ENCODE measurements around the gene GDF11.
A peak's percentile ranks its signal among the peaks of the same experiment; 100 is the strongest.

Gene GDF11

DNA sequence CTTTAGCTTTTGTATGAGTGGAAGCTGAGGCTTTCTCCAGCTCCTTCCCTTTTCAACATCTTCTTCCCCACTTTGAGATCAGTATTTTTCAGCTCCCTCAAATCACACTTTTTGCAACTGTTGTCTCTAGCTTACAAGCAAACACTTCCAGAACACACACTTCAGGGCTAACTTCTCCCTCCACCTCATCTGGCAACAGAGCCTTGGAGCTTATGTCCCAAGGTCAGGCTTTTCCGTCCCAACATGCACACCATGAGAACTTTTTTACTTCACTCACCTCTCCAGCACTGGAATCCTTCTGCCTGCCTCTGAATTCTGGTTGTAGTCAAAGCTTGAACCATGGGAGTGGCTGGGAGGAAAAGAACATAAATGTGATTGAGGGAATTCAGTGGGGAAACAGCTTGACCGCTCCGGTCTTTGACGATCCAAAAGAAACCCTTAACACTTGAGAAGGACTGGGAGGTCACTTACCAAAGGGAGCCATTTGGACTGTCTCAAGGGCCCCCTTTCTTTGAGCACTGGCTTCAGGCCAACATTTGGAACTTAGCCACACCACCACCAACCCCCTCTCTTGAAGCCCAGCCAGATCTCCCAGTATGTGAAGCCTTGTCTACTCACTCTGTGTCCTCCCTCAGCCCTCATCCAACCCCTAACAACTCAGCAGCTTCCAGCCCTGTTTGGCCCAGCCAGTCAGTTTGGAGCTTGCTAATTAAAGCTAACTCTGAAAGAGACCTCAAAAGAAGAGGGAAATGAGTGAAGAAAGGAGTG is 31.0 kb upstream of the GDF11 start:
- Mint-ChIP-seq H3K4me3 (no peak overlapping the region), H3K27ac (ENCODE audit: low read depth) (no peak overlapping the region), H3K27me3 (peaks cover 28% of the 10 kb centered on the region), H3K9me3 (no peaks in the 10 kb centered on the region), H3K4me1 (peaks cover 33% of the 10 kb centered on the region), H3K36me3 (ENCODE audit: insufficient read depth) (peaks cover 20% of the 10 kb centered on the region)
- DNase-seq (ENCODE audit: low spot score in 2 of 2) (no peak), ATAC-seq (replicated peaks; ENCODE audit: extremely low read depth, poor library complexity, severe bottlenecking) (no peak)

DNA sequence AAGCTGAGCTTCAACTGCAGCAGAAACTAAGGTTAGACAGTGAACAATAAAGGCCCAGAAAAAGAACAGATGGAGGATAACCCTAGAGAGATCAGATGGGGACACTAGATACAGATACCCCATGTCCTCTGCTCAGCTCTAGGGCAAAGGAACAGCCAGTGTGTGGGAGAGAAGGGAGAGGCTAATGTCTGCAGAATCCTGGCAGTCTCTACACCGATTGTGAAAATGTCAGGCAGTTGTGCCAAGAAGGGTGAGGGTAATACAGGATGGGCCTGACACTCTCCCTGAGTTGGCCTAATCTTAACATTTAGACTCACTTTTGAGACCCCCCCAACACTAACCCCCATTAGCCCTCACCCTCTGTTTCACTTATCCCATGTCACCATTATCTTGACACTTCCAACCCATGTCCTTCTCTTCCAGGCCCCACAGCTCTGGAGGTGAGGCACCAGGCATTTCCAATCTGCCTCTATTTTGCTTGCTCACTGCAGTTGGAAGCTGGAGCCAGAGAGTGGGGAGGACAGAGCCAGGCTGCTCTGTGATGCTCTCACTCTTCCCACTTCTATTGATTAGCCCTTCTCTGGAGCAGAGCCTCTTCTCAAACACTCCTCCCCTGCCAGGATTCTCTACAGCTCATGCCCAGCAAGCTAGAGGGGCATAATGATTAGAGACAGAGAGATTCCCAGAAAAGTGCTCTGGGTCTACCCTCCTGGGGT is 30.1 kb upstream of the GDF11 start:
- H3K4me3 Mint-ChIP-seq, result no peak overlapping the region
- peaks cover 38% of the 10 kb centered on the region for H3K4me1 Mint-ChIP-seq
- peaks cover 21% of the 10 kb centered on the region for H3K36me3 Mint-ChIP-seq (ENCODE audit: insufficient read depth)
- DNase-seq (ENCODE audit: low spot score in 2 of 2) (no peak), ATAC-seq (replicated peaks; ENCODE audit: extremely low read depth, poor library complexity, severe bottlenecking) (no peak)
- peaks cover 23% of the 10 kb centered on the region for H3K27me3 Mint-ChIP-seq
- H3K27ac Mint-ChIP-seq (ENCODE audit: low read depth), result no peak overlapping the region
- no peaks in the 10 kb centered on the region for H3K9me3 Mint-ChIP-seq

DNA sequence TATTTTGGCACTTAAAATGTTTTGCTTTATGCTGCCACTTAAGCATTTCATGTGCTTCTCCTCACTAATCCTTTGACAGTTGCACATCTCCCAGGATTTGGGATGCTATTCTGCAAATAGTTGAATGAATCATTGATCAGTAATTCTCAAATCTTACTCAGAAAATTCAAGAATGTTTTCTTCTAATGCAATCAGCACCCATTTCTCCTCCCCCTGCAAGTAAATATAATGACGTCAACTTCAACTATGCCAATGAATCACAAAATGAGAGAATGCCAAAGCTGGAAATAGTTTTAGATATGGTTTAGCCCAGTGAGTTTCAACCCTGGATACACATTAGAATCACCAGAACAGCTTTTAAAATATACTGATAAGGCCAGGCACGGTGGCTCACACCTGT is 29.2 kb upstream of the GDF11 start:
- H3K27ac Mint-ChIP-seq (ENCODE audit: low read depth), result no peak overlapping the region
- no peak overlapping the region for H3K4me3 Mint-ChIP-seq
- ATAC-seq (replicated peaks; ENCODE audit: extremely low read depth, poor library complexity, severe bottlenecking) (no peak), DNase-seq (ENCODE audit: low spot score in 2 of 2) (no peak)
- peaks cover 38% of the 10 kb centered on the region for H3K4me1 Mint-ChIP-seq
- peaks cover 19% of the 10 kb centered on the region for H3K36me3 Mint-ChIP-seq (ENCODE audit: insufficient read depth)
- no peaks in the 10 kb centered on the region for H3K9me3 Mint-ChIP-seq
- peaks cover 15% of the 10 kb centered on the region for H3K27me3 Mint-ChIP-seq

DNA sequence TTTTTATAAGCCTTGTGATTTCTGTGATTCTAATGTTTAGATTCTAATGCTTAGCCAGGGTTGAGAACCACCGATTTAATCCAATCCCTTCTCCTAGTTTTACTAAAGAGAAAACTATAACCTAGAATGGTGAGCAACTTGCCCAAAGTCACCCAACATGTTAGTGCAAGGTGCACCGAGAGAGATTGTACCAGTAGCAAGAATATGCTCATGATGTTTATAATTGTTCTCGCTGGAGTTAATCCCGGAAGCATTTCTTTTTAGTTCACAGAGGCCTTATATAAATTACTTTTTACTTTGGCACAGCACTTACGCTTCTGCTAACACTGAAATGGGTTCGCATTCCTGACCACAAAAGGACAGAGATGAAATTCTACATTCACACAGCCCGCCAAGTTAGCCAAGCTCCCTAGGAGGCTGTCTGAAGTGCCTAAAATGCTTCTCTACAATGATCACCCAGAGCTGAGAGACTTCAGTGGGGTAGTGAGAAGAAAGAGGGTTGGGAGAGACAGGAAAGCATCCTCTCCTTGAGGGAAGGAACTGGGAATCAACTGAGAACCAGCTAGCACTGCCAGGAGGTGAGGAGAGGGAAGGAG is 27.7 kb upstream of the GDF11 start:
- DNase-seq (ENCODE audit: low spot score in 2 of 2) (no peak), ATAC-seq (replicated peaks; ENCODE audit: extremely low read depth, poor library complexity, severe bottlenecking) (no peak)
- Mint-ChIP-seq H3K27me3 (no peaks in the 10 kb centered on the region), H3K36me3 (ENCODE audit: insufficient read depth) (peaks cover 19% of the 10 kb centered on the region), H3K27ac (ENCODE audit: low read depth) (peak overlapping the region; percentile 95), H3K4me1 (peaks cover 34% of the 10 kb centered on the region), H3K4me3 (peak overlapping the region; percentile 85), H3K9me3 (no peaks in the 10 kb centered on the region)

DNA sequence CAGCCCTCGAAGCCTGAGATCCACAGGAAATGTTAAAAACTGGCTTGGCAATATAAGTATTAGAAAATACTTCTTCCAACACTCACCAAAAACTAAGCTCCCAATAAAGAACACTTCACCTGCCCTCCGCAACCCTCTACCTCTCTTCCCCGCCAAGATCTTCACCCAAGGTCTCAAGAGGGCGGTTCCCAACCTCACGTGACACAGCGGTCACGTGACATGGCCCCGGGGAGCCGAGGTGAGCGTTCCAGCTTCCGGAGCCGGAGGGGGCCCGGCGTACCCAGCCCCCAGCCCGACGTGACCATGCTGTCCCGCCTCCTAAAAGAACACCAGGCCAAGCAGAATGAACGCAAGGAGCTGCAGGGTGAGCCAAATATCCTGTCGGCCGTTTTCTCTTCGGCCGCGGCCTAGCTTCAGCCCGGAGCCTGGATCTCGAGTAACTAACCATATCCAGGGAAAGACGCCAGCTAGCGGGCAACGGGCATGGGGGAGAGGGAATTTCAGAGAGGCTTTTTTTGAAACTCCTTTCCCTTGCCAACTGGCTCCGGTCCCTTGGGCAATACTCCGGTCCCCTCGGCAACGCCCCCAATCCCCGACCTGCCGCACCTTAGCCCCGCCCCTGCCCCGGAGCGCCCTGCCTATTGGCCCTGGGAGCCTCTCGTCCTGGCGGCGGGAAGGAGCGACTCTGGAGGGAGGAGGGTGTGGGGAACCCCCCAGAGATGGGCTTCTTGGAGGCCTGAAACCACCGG is 26.9 kb upstream of the GDF11 start, which contains the start of gene BLOC1S1:
TSS of gene BLOC1S1 (plus strand) at position 214 of the 749 bp plus-strand sequence. CDS start at position 220, 6 bp downstream.
- H3K9me3 Mint-ChIP-seq, result no peaks in the 10 kb centered on the region
- peak within 1 kb of the TSS; percentile 85 for H3K4me3 Mint-ChIP-seq
- peak; percentile 84 to 85 for DNase-seq (ENCODE audit: low spot score in 2 of 2)
- H3K27ac Mint-ChIP-seq (ENCODE audit: low read depth), result peak within 1 kb of the TSS; percentile 95
- peaks cover 34% of the 10 kb centered on the region for H3K4me1 Mint-ChIP-seq
- H3K36me3 Mint-ChIP-seq (ENCODE audit: insufficient read depth), result peaks cover 19% of the 10 kb centered on the region
- H3K27me3 Mint-ChIP-seq, result no peaks in the 10 kb centered on the region
- ATAC-seq (replicated peaks; ENCODE audit: extremely low read depth, poor library complexity, severe bottlenecking), result peak; percentile 91

DNA sequence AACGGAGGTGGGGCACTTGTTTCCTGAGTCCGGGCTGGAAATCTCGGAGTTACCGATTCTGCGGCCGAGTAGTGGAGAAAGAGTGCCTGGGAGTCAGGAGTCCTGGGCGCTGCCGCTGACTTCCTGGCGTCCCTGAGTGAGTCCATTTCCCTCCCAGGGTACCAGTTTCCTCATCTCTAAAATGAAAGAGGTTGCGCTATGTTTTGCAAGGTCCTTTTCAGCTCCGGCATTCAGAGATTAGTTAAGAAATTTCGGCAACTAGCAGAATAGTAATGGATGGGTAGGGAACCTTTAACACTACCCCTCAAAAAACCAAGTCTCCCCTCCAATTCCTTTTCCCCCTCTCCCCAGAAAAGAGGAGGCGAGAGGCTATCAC is 26.4 kb upstream of the GDF11 start:
- H3K9me3 Mint-ChIP-seq, result no peaks in the 10 kb centered on the region
- peaks cover 34% of the 10 kb centered on the region for H3K4me1 Mint-ChIP-seq
- DNase-seq (ENCODE audit: low spot score in 2 of 2) (no peak), ATAC-seq (replicated peaks; ENCODE audit: extremely low read depth, poor library complexity, severe bottlenecking) (no peak)
- H3K27me3 Mint-ChIP-seq, result no peaks in the 10 kb centered on the region
- H3K27ac Mint-ChIP-seq (ENCODE audit: low read depth), result peak overlapping the region; percentile 95
- peak overlapping the region; percentile 85 for H3K4me3 Mint-ChIP-seq
- peaks cover 19% of the 10 kb centered on the region for H3K36me3 Mint-ChIP-seq (ENCODE audit: insufficient read depth)

DNA sequence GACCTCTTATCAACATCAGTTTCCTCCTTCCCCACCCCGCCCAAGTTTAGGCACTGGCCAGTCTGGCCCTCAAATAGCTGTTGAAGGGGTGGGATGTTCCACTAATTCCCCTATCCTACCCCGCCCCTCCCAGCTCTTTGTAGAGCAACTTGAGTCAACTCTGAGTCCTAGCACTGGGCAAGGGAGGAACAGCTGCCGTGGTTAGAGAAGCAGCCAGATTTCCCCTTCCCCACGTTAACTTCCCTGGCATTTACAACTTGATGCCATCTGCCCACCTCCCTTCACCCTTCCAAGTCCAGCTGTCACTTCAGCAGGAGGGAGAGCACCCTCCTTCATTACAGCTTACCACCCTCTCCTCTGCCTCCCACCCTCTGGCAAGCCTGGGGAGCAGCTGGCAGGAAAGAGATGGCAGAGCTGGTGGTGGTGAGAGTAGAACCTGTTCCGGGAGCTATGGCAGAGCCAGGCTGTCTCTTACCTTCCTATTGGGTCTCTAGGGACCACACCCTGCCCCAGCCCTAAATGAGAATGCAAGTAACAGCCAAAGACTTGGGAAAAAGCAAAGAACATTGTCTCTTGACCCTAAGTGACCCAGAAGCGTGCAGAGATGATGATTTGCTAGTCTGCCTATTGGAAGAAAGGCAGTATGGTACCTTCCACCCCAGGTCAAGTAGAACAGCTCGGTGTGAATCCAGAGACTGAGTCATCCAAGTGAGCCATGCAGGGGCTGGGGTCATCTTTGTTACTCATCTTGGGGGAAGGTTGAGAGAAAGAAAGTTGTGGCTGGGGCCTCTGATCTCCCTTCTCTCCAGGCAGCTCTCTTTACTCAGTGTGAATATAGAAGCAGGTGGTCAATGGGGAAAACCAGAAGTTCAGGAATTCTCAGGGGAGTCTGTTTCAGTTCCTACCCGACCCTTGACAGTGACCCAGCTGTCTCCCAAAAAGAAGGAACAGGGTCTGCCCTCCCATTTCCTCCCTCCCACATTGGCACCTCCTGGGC is 25.6 kb upstream of the GDF11 start:
- Mint-ChIP-seq H3K4me1 (peaks cover 34% of the 10 kb centered on the region), H3K27me3 (no peaks in the 10 kb centered on the region), H3K27ac (ENCODE audit: low read depth) (peak overlapping the region; percentile 95), H3K9me3 (no peaks in the 10 kb centered on the region), H3K36me3 (ENCODE audit: insufficient read depth) (peaks cover 19% of the 10 kb centered on the region), H3K4me3 (peak overlapping the region; percentile 85)
- ATAC-seq (replicated peaks; ENCODE audit: extremely low read depth, poor library complexity, severe bottlenecking), result no peak
- no peak for DNase-seq (ENCODE audit: low spot score in 2 of 2)

DNA sequence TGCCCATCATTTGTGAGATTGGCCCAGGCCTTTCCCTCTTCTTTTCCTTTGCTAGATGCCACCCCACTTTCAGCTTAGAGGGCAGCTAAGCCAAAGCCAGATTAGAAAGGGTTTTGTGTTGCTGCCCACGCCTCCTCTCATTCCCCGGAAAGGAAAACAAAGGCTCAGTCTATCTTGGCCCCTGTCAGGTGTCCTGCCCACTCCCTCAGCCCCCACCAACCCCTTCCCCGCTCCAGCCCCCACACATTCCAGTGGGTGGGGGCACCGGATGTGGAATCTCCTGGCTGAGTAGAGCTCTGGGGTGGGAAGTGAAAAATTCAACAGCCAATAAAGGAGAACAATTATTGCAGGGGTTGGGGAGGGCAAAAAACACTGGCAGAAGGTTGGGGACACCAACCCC is 24.9 kb upstream of the GDF11 start:
- no peak for ATAC-seq (replicated peaks; ENCODE audit: extremely low read depth, poor library complexity, severe bottlenecking)
- Mint-ChIP-seq H3K27ac (ENCODE audit: low read depth) (no peak overlapping the region), H3K27me3 (no peaks in the 10 kb centered on the region), H3K4me1 (peaks cover 34% of the 10 kb centered on the region), H3K36me3 (ENCODE audit: insufficient read depth) (peaks cover 19% of the 10 kb centered on the region), H3K9me3 (no peaks in the 10 kb centered on the region), H3K4me3 (peak overlapping the region; percentile 85)
- DNase-seq (ENCODE audit: low spot score in 2 of 2), result no peak

DNA sequence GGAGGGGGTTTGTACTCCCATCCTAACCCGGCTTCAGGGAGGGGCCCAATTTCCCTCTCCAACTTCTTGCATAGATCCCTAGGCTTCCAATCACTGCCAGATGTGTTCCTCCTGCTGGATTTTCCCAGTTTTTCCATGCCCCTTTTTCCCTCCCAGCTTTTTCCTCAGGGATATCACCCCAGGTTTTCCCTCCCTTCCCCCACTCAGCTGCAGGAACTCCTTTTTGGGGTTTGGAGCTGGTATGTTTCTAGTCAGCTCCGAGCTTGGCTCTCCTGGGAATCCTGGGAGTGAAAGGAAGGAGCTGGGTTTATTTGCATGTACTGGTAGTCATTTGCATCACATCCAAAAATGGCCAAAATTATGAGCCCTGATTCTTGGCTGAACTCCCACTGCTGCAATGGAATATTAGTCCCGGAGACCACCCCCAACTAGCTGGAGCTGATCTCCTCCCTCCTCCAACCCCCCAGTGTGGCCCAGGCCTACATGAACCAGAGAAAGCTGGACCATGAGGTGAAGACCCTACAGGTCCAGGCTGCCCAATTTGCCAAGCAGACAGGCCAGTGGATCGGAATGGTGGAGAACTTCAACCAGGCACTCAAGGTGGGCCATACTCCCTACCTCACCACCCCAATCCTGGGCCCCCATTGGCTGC is 24.2 kb upstream of the GDF11 start:
- H3K9me3 Mint-ChIP-seq, result no peaks in the 10 kb centered on the region
- ATAC-seq (replicated peaks; ENCODE audit: extremely low read depth, poor library complexity, severe bottlenecking), result no peak
- no peak overlapping the region for H3K27ac Mint-ChIP-seq (ENCODE audit: low read depth)
- H3K36me3 Mint-ChIP-seq (ENCODE audit: insufficient read depth), result peaks cover 19% of the 10 kb centered on the region
- no peak overlapping the region for H3K4me3 Mint-ChIP-seq
- H3K4me1 Mint-ChIP-seq, result peaks cover 34% of the 10 kb centered on the region
- no peaks in the 10 kb centered on the region for H3K27me3 Mint-ChIP-seq
- no peak for DNase-seq (ENCODE audit: low spot score in 2 of 2)

DNA sequence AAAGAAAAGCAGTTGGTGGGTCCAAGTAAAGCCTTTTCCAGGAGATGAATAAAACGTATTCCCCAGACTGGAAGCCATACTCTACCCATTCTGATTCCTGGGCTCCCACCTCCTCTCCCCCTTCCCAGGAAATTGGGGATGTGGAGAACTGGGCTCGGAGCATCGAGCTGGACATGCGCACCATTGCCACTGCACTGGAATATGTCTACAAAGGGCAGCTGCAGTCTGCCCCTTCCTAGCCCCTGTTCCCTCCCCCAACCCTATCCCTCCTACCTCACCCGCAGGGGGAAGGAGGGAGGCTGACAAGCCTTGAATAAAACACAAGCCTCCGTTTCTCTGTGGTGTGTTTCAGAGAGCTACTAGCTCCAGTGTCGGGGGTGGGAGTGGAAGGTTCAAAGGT is 23.6 kb upstream of the GDF11 start:
- ATAC-seq (replicated peaks; ENCODE audit: extremely low read depth, poor library complexity, severe bottlenecking) (no peak), DNase-seq (ENCODE audit: low spot score in 2 of 2) (no peak)
- H3K27me3 Mint-ChIP-seq, result no peaks in the 10 kb centered on the region
- no peak overlapping the region for H3K4me3 Mint-ChIP-seq
- H3K27ac Mint-ChIP-seq (ENCODE audit: low read depth), result no peak overlapping the region
- no peaks in the 10 kb centered on the region for H3K9me3 Mint-ChIP-seq
- H3K4me1 Mint-ChIP-seq, result peaks cover 34% of the 10 kb centered on the region
- peaks cover 19% of the 10 kb centered on the region for H3K36me3 Mint-ChIP-seq (ENCODE audit: insufficient read depth)

DNA sequence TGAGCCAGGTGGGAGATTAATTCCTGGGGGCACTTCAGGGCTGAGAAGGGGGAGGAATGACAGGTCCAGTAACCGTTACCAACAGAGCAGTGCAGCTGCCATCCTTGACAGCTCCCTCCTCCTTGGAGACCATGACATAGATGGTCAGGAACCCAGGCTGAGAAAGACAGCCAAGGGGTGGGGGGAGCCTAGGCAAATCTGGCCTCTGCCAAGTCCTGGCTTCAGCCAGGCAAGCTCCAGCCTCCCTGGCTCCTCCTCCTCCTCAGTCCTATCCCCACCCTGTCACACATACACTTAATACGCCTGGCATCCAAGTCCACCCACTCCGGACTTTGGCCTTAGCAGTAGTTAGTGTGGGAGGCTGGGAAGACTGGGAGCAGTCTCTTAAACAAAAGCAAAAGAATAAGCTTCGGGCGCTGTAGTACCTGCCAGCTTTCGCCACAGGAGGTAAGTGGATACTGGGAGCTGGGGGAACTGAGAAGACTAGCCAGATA is 22.8 kb upstream of the GDF11 start, which contains the start of gene RDH5:
TSS of gene RDH5 (plus strand) at position 323 of the 494 bp plus-strand sequence. CDS start 792 bp downstream, outside the sequence.
- H3K4me1 Mint-ChIP-seq, result peaks cover 42% of the 10 kb centered on the region
- peaks cover 19% of the 10 kb centered on the region for H3K36me3 Mint-ChIP-seq (ENCODE audit: insufficient read depth)
- no peaks in the 10 kb centered on the region for H3K27me3 Mint-ChIP-seq
- H3K9me3 Mint-ChIP-seq, result no peaks in the 10 kb centered on the region
- H3K27ac Mint-ChIP-seq (ENCODE audit: low read depth), result no peak within 1 kb of the TSS
- H3K4me3 Mint-ChIP-seq, result no peak within 1 kb of the TSS
- DNase-seq (ENCODE audit: low spot score in 2 of 2) (no peak), ATAC-seq (replicated peaks; ENCODE audit: extremely low read depth, poor library complexity, severe bottlenecking) (no peak)

Data from central memory CD8-positive, alpha-beta T cell (primary cell).